ENCODE results near the gene MDGA2. TPM values are rescaled to one million over a fixed set of nuclear protein-coding genes. Genes with fewer than 3 reads are reported as not detected.

MDGA2 gene
- total RNA-seq, 1 donor: not detected

DNA sequence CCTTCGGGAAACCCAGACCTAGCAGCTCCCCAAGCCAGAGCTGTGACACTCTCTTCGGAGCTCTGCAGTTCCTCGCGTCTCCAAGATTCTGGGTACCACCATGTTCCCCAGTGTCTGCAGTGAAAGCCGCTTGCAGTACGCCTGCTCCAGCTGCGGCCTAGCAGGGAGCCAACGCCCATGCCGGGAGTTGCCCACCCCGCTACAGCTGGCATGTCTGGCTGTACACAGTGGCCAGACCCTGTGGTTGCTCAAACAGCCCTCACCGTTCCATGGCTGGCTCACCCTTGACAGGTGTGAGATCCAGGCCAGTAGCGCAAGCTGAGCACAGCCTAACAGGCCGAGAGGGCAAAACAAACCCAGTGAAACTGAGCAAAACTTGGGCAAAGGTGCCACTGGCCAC lies 520.0 kb downstream of the MDGA2 start:
- no peak for DNase-seq (ENCODE audit: low read depth)
- TF ChIP-seq, protein P1, sequence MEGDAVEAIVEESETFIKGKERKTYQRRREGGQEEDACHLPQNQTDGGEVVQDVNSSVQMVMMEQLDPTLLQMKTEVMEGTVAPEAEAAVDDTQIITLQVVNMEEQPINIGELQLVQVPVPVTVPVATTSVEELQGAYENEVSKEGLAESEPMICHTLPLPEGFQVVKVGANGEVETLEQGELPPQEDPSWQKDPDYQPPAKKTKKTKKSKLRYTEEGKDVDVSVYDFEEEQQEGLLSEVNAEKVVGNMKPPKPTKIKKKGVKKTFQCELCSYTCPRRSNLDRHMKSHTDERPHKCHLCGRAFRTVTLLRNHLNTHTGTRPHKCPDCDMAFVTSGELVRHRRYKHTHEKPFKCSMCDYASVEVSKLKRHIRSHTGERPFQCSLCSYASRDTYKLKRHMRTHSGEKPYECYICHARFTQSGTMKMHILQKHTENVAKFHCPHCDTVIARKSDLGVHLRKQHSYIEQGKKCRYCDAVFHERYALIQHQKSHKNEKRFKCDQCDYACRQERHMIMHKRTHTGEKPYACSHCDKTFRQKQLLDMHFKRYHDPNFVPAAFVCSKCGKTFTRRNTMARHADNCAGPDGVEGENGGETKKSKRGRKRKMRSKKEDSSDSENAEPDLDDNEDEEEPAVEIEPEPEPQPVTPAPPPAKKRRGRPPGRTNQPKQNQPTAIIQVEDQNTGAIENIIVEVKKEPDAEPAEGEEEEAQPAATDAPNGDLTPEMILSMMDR (IDR thresholded peaks at IDR 0.05; ENCODE audit: insufficient read depth, low read length): no peak
- no peak overlapping the region for H3K4me3 ChIP-seq (ENCODE audit: low read depth, low read length)

- no peak for DNase-seq (ENCODE audit: low read depth)
- H3K4me3 ChIP-seq (ENCODE audit: low read depth, low read length): no peak overlapping the region
- TF ChIP-seq, protein P1 (IDR thresholded peaks at IDR 0.05; ENCODE audit: insufficient read depth, low read length): no peak
Measured at GRCh38 chr14:47154276-47154797, 521.1 kb downstream of the MDGA2 start.

GRCh38 chr14:47153746-47154145 lies 521.7 kb downstream of the MDGA2 start:
- DNase-seq (ENCODE audit: low read depth): no peak
- H3K4me3 ChIP-seq (ENCODE audit: low read depth, low read length): no peak overlapping the region
- TF ChIP-seq, protein P1 (IDR thresholded peaks at IDR 0.05; ENCODE audit: insufficient read depth, low read length): no peak

- H3K4me3 ChIP-seq (ENCODE audit: low read depth, low read length): no peak overlapping the region
- DNase-seq (ENCODE audit: low read depth): no peak
- TF ChIP-seq, protein P1 (IDR thresholded peaks at IDR 0.05; ENCODE audit: insufficient read depth, low read length): no peak
Measured at GRCh38 chr14:47150267-47150666, 525.1 kb downstream of the MDGA2 start.

DNA sequence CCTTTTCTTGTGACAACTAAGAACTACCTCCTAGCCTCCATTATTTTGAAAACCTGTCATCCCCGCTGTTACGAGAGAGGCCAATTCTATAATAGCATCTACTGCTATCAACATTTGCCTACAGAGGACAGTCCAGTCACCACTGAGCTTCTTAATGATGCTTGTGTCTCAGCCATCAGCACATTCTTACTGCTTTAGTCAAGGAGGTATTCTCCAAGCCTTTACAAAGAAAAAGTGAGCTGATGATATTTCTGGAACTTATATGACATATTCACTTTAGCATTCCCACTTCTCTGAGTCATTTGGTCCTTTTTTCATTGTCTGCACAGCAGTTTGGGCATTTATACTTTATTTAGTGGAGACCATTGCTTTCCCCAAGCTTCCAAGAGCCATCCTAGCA lies 526.1 kb downstream of the MDGA2 start:
- TF ChIP-seq, protein P1 (IDR thresholded peaks at IDR 0.05; ENCODE audit: insufficient read depth, low read length): no peak
- DNase-seq (ENCODE audit: low read depth): no peak
- H3K4me3 ChIP-seq (ENCODE audit: low read depth, low read length): no peak overlapping the region

DNA sequence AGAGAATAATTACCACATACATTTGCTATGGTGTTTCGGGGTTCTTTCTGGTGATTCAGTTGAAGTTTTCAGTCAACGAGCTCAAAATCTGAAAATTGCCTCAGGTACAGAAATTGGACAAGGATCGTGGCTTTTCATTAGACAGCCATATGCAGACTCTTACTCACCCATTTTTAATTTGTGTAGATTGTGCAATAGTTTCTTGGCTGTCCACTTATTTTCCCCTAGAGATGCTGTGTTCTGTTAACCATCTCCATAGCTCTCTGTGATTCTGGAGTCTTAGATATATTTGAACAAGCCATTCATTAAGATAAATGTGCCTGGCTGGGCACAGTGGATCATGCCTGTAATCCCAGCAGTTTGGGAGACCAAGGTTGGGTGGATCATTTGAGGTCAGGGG lies 526.7 kb downstream of the MDGA2 start:
- DNase-seq (ENCODE audit: low read depth): no peak
- no peak overlapping the region for H3K4me3 ChIP-seq (ENCODE audit: low read depth, low read length)
- TF ChIP-seq, protein P1 (IDR thresholded peaks at IDR 0.05; ENCODE audit: insufficient read depth, low read length): no peak

- H3K4me3 ChIP-seq (ENCODE audit: low read depth, low read length): no peak overlapping the region
- DNase-seq (ENCODE audit: low read depth): no peak
- TF ChIP-seq, protein P1 (IDR thresholded peaks at IDR 0.05; ENCODE audit: insufficient read depth, low read length): no peak
Measured at GRCh38 chr14:47120645-47121044, 554.8 kb downstream of the MDGA2 start.

Data from fibroblast of the aortic adventitia (primary cell).